Endothelial cell of umbilical vein (primary cell): Measurements from ENCODE around the gene TOM1. TPM values are rescaled to one million over a fixed set of nuclear protein-coding genes. Genes with fewer than 3 reads are reported as not detected.

ENCODE experiments used
- BruUV-seq: library from RNA; stranded (reverse); fragments of 400-500 nt; replicated peaks from 2 replicates; lab custom pipeline; 2021; lab: Mats Ljungman, UMichigan
- CTCF ChIA-PET: fragments of 300-600, 350-600 bp; sonication (Branson Sonifier 250); formaldehyde crosslinking; loops from one replicate; lab custom pipeline; 2021; ENCODE audit warnings: antibody characterized with exemption, inconsistent platforms; lab: Charles Lee
- POLR2A ChIA-PET: fragments of 300-600, 350-600 bp; sonication (Branson Sonifier 250); formaldehyde crosslinking; loops from one replicate; lab custom pipeline; 2021; ENCODE audit warnings: antibody characterized with exemption, inconsistent platforms; lab: Charles Lee
- DNase-seq: peaks from one replicate; pipeline ENCODE4 v3.0.0-alpha.2; 2011; ENCODE audit warnings: low read depth, low spot score
- FAIRE-seq: peaks from 2 replicates; lab custom pipeline; 2011; peaks lifted over from hg19 to GRCh38; lab: Jason Lieb, UNC
- H2AFZ ChIP-seq: 2 replicates; pipeline ENCODE4 v1.6.0; 2012; ENCODE audit warnings: low read depth, low read length, control low read depth, inconsistent platforms
- H3K27ac ChIP-seq: 2 replicates; pipeline ENCODE4 v1.5.1; 2011; ENCODE audit warnings: low read depth, mild to moderate bottlenecking, control low read depth, low read length, moderate library complexity; ENCODE audit not compliant: insufficient read depth
- H3K27me3 ChIP-seq, 2 experiments: 2 replicates each; pipeline versions ENCODE4 v1.6.0 to v1.6.1; 2011; ENCODE audit warnings: low read length in 2 of 2, mixed read lengths in 1 of 2; ENCODE audit not compliant: control insufficient read depth in 2 of 2, insufficient read depth in 2 of 2
- H3K36me3 ChIP-seq, 2 experiments: 2 replicates in 1 of 2; 3 replicates in 1 of 2; pipeline ENCODE4 v1.5.1; 2011; ENCODE audit warnings: low read length in 2 of 2, mild to moderate bottlenecking in 1 of 2, moderate library complexity in 1 of 2; ENCODE audit not compliant: control insufficient read depth in 2 of 2, insufficient read depth in 2 of 2; ENCODE audit errors: extremely low read depth in 1 of 2
- H3K4me1 ChIP-seq: 3 replicates; pipeline ENCODE4 v1.5.1; 2011; ENCODE audit warnings: mild to moderate bottlenecking, low read length; ENCODE audit not compliant: control insufficient read depth, insufficient read depth; ENCODE audit errors: extremely low read depth
- H3K4me2 ChIP-seq: 2 replicates; pipeline ENCODE4 v1.6.1; 2011; ENCODE audit warnings: low read length, control low read depth, mixed read lengths; ENCODE audit not compliant: insufficient read depth
- H3K4me3 ChIP-seq, 3 experiments: fragments of 200-600 bp in 1 of 3; sonication (generic), shearing (Covaris generic) in 1 of 3; replicated peaks in 1 of 3; 2 replicates each; pipeline ENCODE4 v1.5.1; 2011 to 2016; ENCODE audit warnings: control low read depth in 3 of 3, low read length in 3 of 3, mild to moderate bottlenecking in 2 of 3, inconsistent platforms in 1 of 3, low read depth in 1 of 3, moderate library complexity in 1 of 3; ENCODE audit not compliant: insufficient read depth in 1 of 3
- H3K79me2 ChIP-seq: 2 replicates; pipeline ENCODE4 v1.6.0; 2012; ENCODE audit warnings: low read length, inconsistent platforms; ENCODE audit not compliant: control insufficient read depth, insufficient read depth
- H3K9ac ChIP-seq: replicated peaks from 2 replicates; pipeline ENCODE3; 2011; ENCODE audit warnings: low read length, control low read depth; ENCODE audit not compliant: insufficient read depth; ENCODE audit errors: extremely low read depth
- H3K9me1 ChIP-seq: replicated peaks from 3 replicates; pipeline ENCODE4 v1.6.0; 2011; ENCODE audit warnings: mild to moderate bottlenecking, low read length; ENCODE audit not compliant: control insufficient read depth, insufficient read depth; ENCODE audit errors: extremely low read depth
- H3K9me3 ChIP-seq: replicated peaks from 2 replicates; pipeline ENCODE4 v1.5.1; 2012; ENCODE audit warnings: low read length, inconsistent platforms; ENCODE audit not compliant: control insufficient read depth, insufficient read depth
- H4K20me1 ChIP-seq: replicated peaks from 2 replicates; pipeline ENCODE3; 2011; ENCODE audit warnings: mild to moderate bottlenecking, low read length; ENCODE audit not compliant: control insufficient read depth, insufficient read depth; ENCODE audit errors: extremely low read depth
- CTCF ChIP-seq, 2 donors: IDR thresholded peaks; 1 replicate in 1 of 2; 2 replicates in 1 of 2; pipeline ENCODE4 v1.5.1; 2011; ENCODE audit warnings: low read length in 2 of 2, mild to moderate bottlenecking in 2 of 2, moderate library complexity in 2 of 2, control low read depth in 1 of 2, inconsistent platforms in 1 of 2, low read depth in 1 of 2; ENCODE audit not compliant: insufficient read depth in 1 of 2; ENCODE audit errors: extremely low read depth in 1 of 2
- EZH2 ChIP-seq: IDR thresholded peaks from 2 replicates; pipeline ENCODE4 v1.6.1; 2012; ENCODE audit warnings: borderline replicate concordance, low read depth, mild to moderate bottlenecking, moderate library complexity, low read length, inconsistent platforms; ENCODE audit not compliant: severe bottlenecking
- FOS ChIP-seq: IDR thresholded peaks from 2 replicates; pipeline ENCODE4 v1.6.1; 2011; ENCODE audit warnings: mild to moderate bottlenecking, low read length, moderate library complexity, borderline replicate concordance; ENCODE audit not compliant: insufficient read depth
- GATA2 ChIP-seq: IDR thresholded peaks from 2 replicates; pipeline ENCODE4 v1.7.0; 2011; ENCODE audit warnings: low read depth, mild to moderate bottlenecking, moderate library complexity, mixed read lengths, low read length; ENCODE audit not compliant: insufficient read length, insufficient read depth
- JUN ChIP-seq: IDR thresholded peaks from 2 replicates; pipeline ENCODE4 v1.6.1; 2011; ENCODE audit warnings: borderline replicate concordance, low read depth; ENCODE audit not compliant: insufficient read length, insufficient read depth
- MAX ChIP-seq: IDR thresholded peaks from 2 replicates; pipeline ENCODE4 v1.6.1; 2011; ENCODE audit not compliant: insufficient read depth, insufficient read length
- MYC ChIP-seq: IDR thresholded peaks from one replicate; pipeline ENCODE4 v1.6.1; 2011; ENCODE audit warnings: mild to moderate bottlenecking, low read depth, low read length
- POLR2A ChIP-seq: IDR thresholded peaks from 2 replicates; pipeline ENCODE4 v1.6.1; 2012; ENCODE audit warnings: low read depth, mild to moderate bottlenecking, control low read depth, low read length
- POLR2AphosphoS5 ChIP-seq: IDR thresholded peaks from 2 replicates; pipeline ENCODE4 v1.6.1; 2012; ENCODE audit warnings: low read depth, mild to moderate bottlenecking, control low read depth, low read length, moderate library complexity; ENCODE audit not compliant: insufficient read depth
- dilution Hi-C: fragments of 300-500 bp; cut with MboI; formaldehyde crosslinking; loops from one replicate; pipeline ENCODE4 v1.15.0; 2019; ENCODE audit warnings: low sequenced_read_pairs; ENCODE audit not compliant: extremely low pct_ligation_motif_present
- intact Hi-C: fragments of 100-400 bp; cut with micrococcal nuclease; formaldehyde crosslinking; loops from one replicate; pipeline ENCODE4 v1.10.0; 2022
- polyA plus RNA-seq, 4 experiments: library from polyadenylated mRNA; depleted of rRNA in 3 of 4; stranded (reverse) in 3 of 4; unstranded in 1 of 4; fragments of >200 nt; gene quantifications; 2 replicates each; pipeline versions ENCODE4 v1.2.1 to v1.2.3, GENCODE V29; 2011 to 2012; ENCODE audit warnings: missing spikeins in 1 of 4
- total RNA-seq: library from RNA; stranded (reverse); gene quantifications from 2 replicates; pipeline ENCODE4 v1.2.3, GENCODE V29; 2021

The TOM1 gene
- total and polyA plus RNA-seq, 2 donors (not counting 3 experiments of a cell fraction or from before 2014, with no cell fraction given), result 36.4 to 74.4 TPM

GRCh38 chr22:35319244-35319985 is 19.7 kb downstream of the TOM1 start:
- TF ChIP-seq MAX (no peak), JUN (no peak), POLR2AphosphoS5 (no peak), FOS (no peak), GATA2 (no peak), POLR2A (no peak), EZH2 (no peak), CTCF (IDR thresholded peaks at IDR 0.05; ENCODE audit: extremely low read depth in 1 of 2, insufficient read depth in 1 of 2, low read depth in 1 of 2, low read length in 2 of 2) (no peak), MYC (no peak)
- peaks cover 3% of the 10 kb centered on the region for H3K79me2 ChIP-seq
- FAIRE-seq (no peak), DNase-seq (no peak)
- H3K4me2 ChIP-seq, result no peak overlapping the region
- H3K36me3 ChIP-seq, result peaks cover 11 to 40% of the 10 kb centered on the region in 2 experiments
- H3K9ac ChIP-seq, result no peak overlapping the region
- no peak overlapping the region for H3K4me3 ChIP-seq
- H3K9me1 ChIP-seq, result no peaks in the 10 kb centered on the region
- no peaks in the 10 kb centered on the region for H3K27me3 ChIP-seq
- no peaks in the 10 kb centered on the region for H3K9me3 ChIP-seq
- BruUV-seq, result no TSS peak
- H3K27ac ChIP-seq, result no peak overlapping the region
- dilution Hi-C loops, result no loop called here
- H3K4me1 ChIP-seq, result peaks cover 4% of the 10 kb centered on the region
- intact Hi-C loops, result no loop called here
- no peaks in the 10 kb centered on the region for H4K20me1 ChIP-seq
- no peak overlapping the region for H2AFZ ChIP-seq
- ChIA-PET POLR2A (no interaction called here), CTCF (no interaction called here)
